ENCODE data around the gene ERICH4. TPM values are rescaled to one million over a fixed set of nuclear protein-coding genes. Genes with fewer than 3 reads are reported as not detected.

Gene ERICH4
- polyA plus RNA-seq, 4 donors: 11.7 to 154 (median 83.5) TPM

DNA sequence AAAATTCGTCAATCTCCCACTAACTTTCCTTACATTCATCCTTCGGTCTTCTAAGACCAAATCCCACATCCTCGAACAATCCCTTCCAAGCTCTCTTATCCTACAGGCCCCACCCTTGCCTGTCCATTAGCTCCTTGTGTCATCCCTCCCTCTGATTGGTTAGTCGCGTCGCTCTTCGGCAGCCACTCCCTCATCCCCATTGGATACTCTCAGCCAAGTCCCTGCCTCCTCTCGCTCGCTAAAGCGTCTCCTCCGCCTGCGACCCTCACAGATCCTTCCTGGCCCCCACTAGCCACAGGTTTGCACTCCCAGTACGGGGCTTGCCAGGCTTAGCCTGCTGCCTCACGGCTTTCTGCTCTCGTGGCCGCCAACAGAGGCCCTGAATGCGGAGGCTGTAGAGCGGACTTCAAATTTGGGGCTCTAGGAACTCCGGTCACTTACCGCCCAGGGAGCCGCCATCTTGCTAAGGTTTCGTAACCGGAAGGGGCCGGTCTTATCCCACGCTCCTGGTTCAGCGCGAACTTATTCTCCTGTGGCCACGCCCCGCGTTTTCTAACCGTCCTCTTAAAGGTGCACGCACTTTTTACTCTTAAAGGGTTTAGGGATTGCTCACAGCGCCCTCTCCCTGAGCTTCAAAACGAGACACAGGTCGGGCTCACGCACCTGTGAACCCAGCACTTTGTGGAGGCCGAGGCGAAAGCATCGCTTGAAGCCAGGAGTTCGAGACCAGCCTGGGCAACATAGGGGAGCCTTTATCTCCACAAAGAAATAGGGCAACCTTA is 3.3 kb upstream of the ERICH4 start, which contains the start of gene DMAC2:
TSS of gene DMAC2 (minus strand) at position 472 of the 782 bp plus-strand sequence. CDS start at position 459, 13 bp downstream.
- H3K27ac ChIP-seq (ENCODE audit: low read depth in 1 of 3, low read length in 2 of 3): peak within 1 kb of the TSS; percentile 93 to 98 (median 94)
- peak; percentile 99 to 100 for DNase-seq
- H3K36me3 ChIP-seq (ENCODE audit: control insufficient read depth in 3 of 3, insufficient read depth in 2 of 3, low read depth in 1 of 3, low read length in 3 of 3): peaks cover 0 to 23% (median 3%) of the 10 kb centered on the region in 3 donors
- 0 to 1% (median 0%) methylated on average over 40 of the region's 40 CpGs for whole genome bisulfite sequencing, 3 donors
- H3K4me1 ChIP-seq (ENCODE audit: control insufficient read depth in 3 of 3, insufficient read depth in 2 of 3, low read depth in 1 of 3, low read length in 2 of 3): peaks cover 3 to 71% (median 9%) of the 10 kb centered on the region in 3 donors
- H3K4me3 ChIP-seq (ENCODE audit: low read depth in 1 of 3, low read length in 3 of 3): peak within 1 kb of the TSS; percentile 32 to 86 (median 78)
- H3K27me3 ChIP-seq (ENCODE audit: control insufficient read depth in 3 of 3, insufficient read depth in 3 of 3, low read length in 3 of 3): no peaks in the 10 kb centered on the region
- no peaks in the 10 kb centered on the region for H3K9me3 ChIP-seq (ENCODE audit: control insufficient read depth in 2 of 2, insufficient read depth in 1 of 2, low read depth in 1 of 2, low read length in 1 of 2)
- no peak for FAIRE-seq

- peak overlapping the region in 2 of 3 donors; percentile 32 to 95 for H3K27ac ChIP-seq (ENCODE audit: low read depth in 1 of 3, low read length in 2 of 3)
- 68 to 80% (median 71%) methylated on average over 15 of the region's 15 CpGs for WGBS, 3 donors
- H3K27me3 ChIP-seq (ENCODE audit: control insufficient read depth in 3 of 3, insufficient read depth in 3 of 3, low read length in 3 of 3): no peaks in the 10 kb centered on the region
- no peak for FAIRE-seq
- H3K4me3 ChIP-seq (ENCODE audit: low read depth in 1 of 3, low read length in 3 of 3): no peak overlapping the region
- peak in 1 of 2 donors; percentile 54 for DNase-seq
- H3K4me1 ChIP-seq (ENCODE audit: control insufficient read depth in 3 of 3, insufficient read depth in 2 of 3, low read depth in 1 of 3, low read length in 2 of 3): peaks cover 3 to 56% (median 6%) of the 10 kb centered on the region in 3 donors
- H3K9me3 ChIP-seq (ENCODE audit: control insufficient read depth in 2 of 2, insufficient read depth in 1 of 2, low read depth in 1 of 2, low read length in 1 of 2): no peaks in the 10 kb centered on the region
- peaks cover 0 to 25% (median 3%) of the 10 kb centered on the region in 3 donors for H3K36me3 ChIP-seq (ENCODE audit: control insufficient read depth in 3 of 3, insufficient read depth in 2 of 3, low read depth in 1 of 3, low read length in 3 of 3)
These were observed 1.5 kb upstream of the ERICH4 start for GRCh38 chr19:41441321-41441945.

- H3K27me3 ChIP-seq (ENCODE audit: control insufficient read depth in 3 of 3, insufficient read depth in 3 of 3, low read length in 3 of 3): peaks cover 0 to 2% (median 0%) of the 10 kb centered on the region in 3 donors
- DNase-seq: no peak
- peaks cover 0 to 19% (median 0%) of the 10 kb centered on the region in 3 donors for H3K36me3 ChIP-seq (ENCODE audit: control insufficient read depth in 3 of 3, insufficient read depth in 2 of 3, low read depth in 1 of 3, low read length in 3 of 3)
- H3K4me1 ChIP-seq (ENCODE audit: control insufficient read depth in 3 of 3, insufficient read depth in 2 of 3, low read depth in 1 of 3, low read length in 2 of 3): peaks cover under 1 to 34% (median 6%) of the 10 kb centered on the region in 3 donors
- WGBS, 3 donors: 74 to 90% (median 80%) methylated on average over 6 of the region's 6 CpGs
- peak overlapping the region in 2 of 3 donors; percentile 61 to 66 for H3K4me3 ChIP-seq (ENCODE audit: low read depth in 1 of 3, low read length in 3 of 3)
- peak overlapping the region in 1 of 3 donors; percentile 95 for H3K27ac ChIP-seq (ENCODE audit: low read depth in 1 of 3, low read length in 2 of 3)
- H3K9me3 ChIP-seq (ENCODE audit: control insufficient read depth in 2 of 2, insufficient read depth in 1 of 2, low read depth in 1 of 2, low read length in 1 of 2): no peaks in the 10 kb centered on the region
- no peak for FAIRE-seq
These were observed 978 bp downstream of the ERICH4 start for GRCh38 chr19:41443813-41444455.

GRCh38 chr19:41445575-41445974 is 2.6 kb downstream of the ERICH4 start:
- peaks cover 0 to 27% (median 6%) of the 10 kb centered on the region in 3 donors for H3K4me1 ChIP-seq (ENCODE audit: control insufficient read depth in 3 of 3, insufficient read depth in 2 of 3, low read depth in 1 of 3, low read length in 2 of 3)
- DNase-seq (no peak), FAIRE-seq (no peak)
- H3K27ac ChIP-seq (ENCODE audit: low read depth in 1 of 3, low read length in 2 of 3): no peak overlapping the region
- peak overlapping the region in 1 of 3 donors; percentile 15 for H3K4me3 ChIP-seq (ENCODE audit: low read depth in 1 of 3, low read length in 3 of 3)
- peaks cover 0 to 21% (median 0%) of the 10 kb centered on the region in 3 donors for H3K36me3 ChIP-seq (ENCODE audit: control insufficient read depth in 3 of 3, insufficient read depth in 2 of 3, low read depth in 1 of 3, low read length in 3 of 3)
- no peaks in the 10 kb centered on the region for H3K9me3 ChIP-seq (ENCODE audit: control insufficient read depth in 2 of 2, insufficient read depth in 1 of 2, low read depth in 1 of 2, low read length in 1 of 2)
- 62 to 72% (median 72%) methylated on average over 5 of the region's 5 CpGs for WGBS, 3 donors
- H3K27me3 ChIP-seq (ENCODE audit: control insufficient read depth in 3 of 3, insufficient read depth in 3 of 3, low read length in 3 of 3): peaks cover 0 to 2% (median 0%) of the 10 kb centered on the region in 3 donors

DNA sequence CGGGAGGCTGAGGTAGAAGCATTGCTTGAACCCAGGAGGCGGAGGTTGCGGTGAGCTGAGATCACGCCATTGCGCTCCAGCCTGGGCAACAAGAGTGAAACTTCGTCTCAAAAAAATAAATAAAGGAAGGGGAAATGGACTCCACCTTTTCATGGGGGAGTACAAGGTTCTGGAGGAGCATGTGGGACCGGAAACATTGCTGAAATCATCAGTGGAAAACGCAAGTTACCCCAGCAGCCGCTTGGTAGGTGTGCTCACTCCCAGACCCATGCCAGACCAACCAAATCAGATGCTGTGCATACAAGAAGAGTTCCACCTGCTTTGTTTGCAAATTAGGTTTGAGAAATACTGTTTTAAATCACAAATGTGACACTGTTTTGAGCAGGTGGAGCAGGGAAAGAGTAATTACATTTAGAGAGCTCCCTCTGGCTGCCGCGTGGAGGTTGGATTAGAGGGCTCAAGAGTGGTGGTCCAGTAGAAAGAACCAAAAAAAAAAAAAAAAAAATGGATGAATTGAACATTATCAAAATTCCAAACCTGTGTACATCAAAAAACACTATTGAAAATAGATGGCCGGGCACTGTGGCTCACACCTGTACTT is 4.9 kb downstream of the ERICH4 start:
- Histone ChIP-seq H3K27me3 (ENCODE audit: control insufficient read depth in 3 of 3, insufficient read depth in 3 of 3, low read length in 3 of 3) (peaks cover 0 to 2% (median 0%) of the 10 kb centered on the region in 3 donors), H3K4me1 (ENCODE audit: control insufficient read depth in 3 of 3, insufficient read depth in 2 of 3, low read depth in 1 of 3, low read length in 2 of 3) (peaks cover 0 to 8% (median 2%) of the 10 kb centered on the region in 3 donors), H3K36me3 (ENCODE audit: control insufficient read depth in 3 of 3, insufficient read depth in 2 of 3, low read depth in 1 of 3, low read length in 3 of 3) (peaks cover 0 to 21% (median 0%) of the 10 kb centered on the region in 3 donors), H3K4me3 (ENCODE audit: low read depth in 1 of 3, low read length in 3 of 3) (no peak overlapping the region), H3K9me3 (ENCODE audit: control insufficient read depth in 2 of 2, insufficient read depth in 1 of 2, low read depth in 1 of 2, low read length in 1 of 2) (no peaks in the 10 kb centered on the region), H3K27ac (ENCODE audit: low read depth in 1 of 3, low read length in 2 of 3) (no peak overlapping the region)
- DNase-seq: no peak
- WGBS, 3 donors: 61 to 63% (median 61%) methylated on average over 12 of the region's 12 CpGs
- FAIRE-seq: no peak

- peak; percentile 59 to 78 for DNase-seq
- no peak overlapping the region for H3K4me3 ChIP-seq (ENCODE audit: low read depth in 1 of 3, low read length in 3 of 3)
- no peak overlapping the region for H3K27ac ChIP-seq (ENCODE audit: low read depth in 1 of 3, low read length in 2 of 3)
- peaks cover 0 to 21% (median 0%) of the 10 kb centered on the region in 3 donors for H3K36me3 ChIP-seq (ENCODE audit: control insufficient read depth in 3 of 3, insufficient read depth in 2 of 3, low read depth in 1 of 3, low read length in 3 of 3)
- H3K27me3 ChIP-seq (ENCODE audit: control insufficient read depth in 3 of 3, insufficient read depth in 3 of 3, low read length in 3 of 3): peaks cover 0 to 2% (median 0%) of the 10 kb centered on the region in 3 donors
- H3K4me1 ChIP-seq (ENCODE audit: control insufficient read depth in 3 of 3, insufficient read depth in 2 of 3, low read depth in 1 of 3, low read length in 2 of 3): peaks cover 0 to 8% (median under 1%) of the 10 kb centered on the region in 3 donors
- H3K9me3 ChIP-seq (ENCODE audit: control insufficient read depth in 2 of 2, insufficient read depth in 1 of 2, low read depth in 1 of 2, low read length in 1 of 2): no peaks in the 10 kb centered on the region
- 2 to 8% (median 3%) methylated on average over 20 to 22 of the region's 22 CpGs for WGBS, 3 donors
- no peak for FAIRE-seq
These were observed 6.3 kb downstream of the ERICH4 start for GRCh38 chr19:41449079-41449864.

DNA sequence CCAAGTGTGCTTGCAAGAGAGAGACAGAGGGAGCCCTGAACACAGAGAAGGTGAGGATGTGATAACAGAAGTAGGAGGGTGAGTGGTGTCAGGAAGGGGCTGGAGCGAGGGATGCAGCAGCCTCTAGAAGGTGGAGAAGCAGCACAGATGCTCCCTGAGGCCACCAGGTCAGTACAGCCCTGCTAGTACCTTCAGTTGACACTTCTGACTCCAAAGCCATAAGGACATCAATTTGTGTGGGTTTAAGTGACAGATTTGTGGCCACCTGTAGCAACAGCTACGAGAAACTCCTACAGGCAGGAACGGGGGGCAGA is 6.9 kb downstream of the ERICH4 start:
- DNase-seq (no peak), FAIRE-seq (no peak)
- H3K36me3 ChIP-seq (ENCODE audit: control insufficient read depth in 3 of 3, insufficient read depth in 2 of 3, low read depth in 1 of 3, low read length in 3 of 3): peaks cover 0 to 20% (median 0%) of the 10 kb centered on the region in 3 donors
- H3K27ac ChIP-seq (ENCODE audit: low read depth in 1 of 3, low read length in 2 of 3): no peak overlapping the region
- no peaks in the 10 kb centered on the region for H3K9me3 ChIP-seq (ENCODE audit: control insufficient read depth in 2 of 2, insufficient read depth in 1 of 2, low read depth in 1 of 2, low read length in 1 of 2)
- 39 to 63% (median 45%) methylated on average over 3 of the region's 3 CpGs for WGBS, 3 donors
- H3K4me1 ChIP-seq (ENCODE audit: control insufficient read depth in 3 of 3, insufficient read depth in 2 of 3, low read depth in 1 of 3, low read length in 2 of 3): peaks cover 0 to 8% (median 0%) of the 10 kb centered on the region in 3 donors
- H3K27me3 ChIP-seq (ENCODE audit: control insufficient read depth in 3 of 3, insufficient read depth in 3 of 3, low read length in 3 of 3): peaks cover 0 to 2% (median 0%) of the 10 kb centered on the region in 3 donors
- no peak overlapping the region for H3K4me3 ChIP-seq (ENCODE audit: low read depth in 1 of 3, low read length in 3 of 3)
